NT2/D1 (cell line): ENCODE measurements around the gene SCN3B.

Experiments
- DNase-seq: peaks from one replicate; pipeline ENCODE4 v3.0.0-alpha.2; 2011; ENCODE audit warnings: low read depth, low spot score
- H3K27me3 ChIP-seq: 2 replicates; pipeline ENCODE4 v1.6.0; 2011; ENCODE audit warnings: mild to moderate bottlenecking; ENCODE audit not compliant: insufficient read length, insufficient read depth
- H3K36me3 ChIP-seq: 2 replicates; pipeline ENCODE4 v1.6.1; 2011; ENCODE audit warnings: mild to moderate bottlenecking, low read length, mixed read lengths; ENCODE audit not compliant: insufficient read depth, insufficient read length
- H3K4me1 ChIP-seq: 2 replicates; pipeline ENCODE4 v1.5.1; 2011; ENCODE audit not compliant: insufficient read depth, insufficient read length
- H3K4me3 ChIP-seq: 2 replicates; pipeline ENCODE4 v1.5.1; 2011; ENCODE audit warnings: low read depth; ENCODE audit not compliant: insufficient read length
- H3K9ac ChIP-seq: 2 replicates; pipeline ENCODE4 v1.6.0; 2011; ENCODE audit warnings: low read depth; ENCODE audit not compliant: insufficient read length
- H3K9me3 ChIP-seq: 2 replicates; pipeline ENCODE4 v1.5.1; 2011; ENCODE audit warnings: mild to moderate bottlenecking, low read length; ENCODE audit not compliant: insufficient read depth
- SUZ12 ChIP-seq: IDR thresholded peaks from 2 replicates; pipeline ENCODE4 v1.6.1; 2011; ENCODE audit not compliant: insufficient read length, insufficient read depth; ENCODE audit errors: extremely low read depth
- YY1 ChIP-seq: IDR thresholded peaks from 2 replicates; pipeline ENCODE4 v1.6.1; 2011; ENCODE audit not compliant: insufficient read length, insufficient read depth
- ZNF274 ChIP-seq: IDR thresholded peaks from 2 replicates; pipeline ENCODE4 v1.6.1; 2011; ENCODE audit warnings: mild to moderate bottlenecking, low read depth, low read length

SCN3B gene

GRCh38 chr11:123653827-123654565 is 428 bp downstream of the SCN3B start:
- peak overlapping the region; percentile 58 for H3K4me3 ChIP-seq
- H3K27me3 ChIP-seq = peaks cover 39% of the 10 kb centered on the region
- H3K4me1 ChIP-seq = peaks cover 3% of the 10 kb centered on the region
- no peaks in the 10 kb centered on the region for H3K36me3 ChIP-seq
- peak; percentile 33 for DNase-seq
- no peaks in the 10 kb centered on the region for H3K9me3 ChIP-seq
- H3K9ac ChIP-seq = peak overlapping the region; percentile 42
- TF ChIP-seq SUZ12 (no peak), YY1 (no peak), ZNF274 (no peak)

GRCh38 chr11:123653483-123653826 is 969 bp downstream of the SCN3B start:
- no peak for DNase-seq
- Histone ChIP-seq H3K9ac (no peak overlapping the region), H3K9me3 (no peaks in the 10 kb centered on the region), H3K27me3 (peaks cover 39% of the 10 kb centered on the region), H3K36me3 (no peaks in the 10 kb centered on the region), H3K4me1 (peaks cover 3% of the 10 kb centered on the region), H3K4me3 (peak overlapping the region; percentile 24)
- TF ChIP-seq YY1 = no peak
- peak; percentile 51 for TF ChIP-seq SUZ12
- TF ChIP-seq ZNF274 = no peak

GRCh38 chr11:123652599-123652998 is 1.8 kb downstream of the SCN3B start:
- Histone ChIP-seq H3K9ac (no peak overlapping the region), H3K4me3 (no peak overlapping the region), H3K27me3 (peaks cover 39% of the 10 kb centered on the region), H3K4me1 (peaks cover 3% of the 10 kb centered on the region), H3K36me3 (no peaks in the 10 kb centered on the region), H3K9me3 (no peaks in the 10 kb centered on the region)
- no peak for DNase-seq
- no peak for TF ChIP-seq SUZ12
- TF ChIP-seq YY1 = no peak
- no peak for TF ChIP-seq ZNF274

- Histone ChIP-seq H3K4me3 (no peak overlapping the region), H3K36me3 (no peaks in the 10 kb centered on the region), H3K9ac (no peak overlapping the region), H3K4me1 (peaks cover 3% of the 10 kb centered on the region), H3K9me3 (no peaks in the 10 kb centered on the region), H3K27me3 (peaks cover 31% of the 10 kb centered on the region)
- TF ChIP-seq SUZ12 (no peak), YY1 (no peak), ZNF274 (no peak)
- DNase-seq = no peak
These were observed 3.5 kb downstream of the SCN3B start for GRCh38 chr11:123650901-123651300.

DNA sequence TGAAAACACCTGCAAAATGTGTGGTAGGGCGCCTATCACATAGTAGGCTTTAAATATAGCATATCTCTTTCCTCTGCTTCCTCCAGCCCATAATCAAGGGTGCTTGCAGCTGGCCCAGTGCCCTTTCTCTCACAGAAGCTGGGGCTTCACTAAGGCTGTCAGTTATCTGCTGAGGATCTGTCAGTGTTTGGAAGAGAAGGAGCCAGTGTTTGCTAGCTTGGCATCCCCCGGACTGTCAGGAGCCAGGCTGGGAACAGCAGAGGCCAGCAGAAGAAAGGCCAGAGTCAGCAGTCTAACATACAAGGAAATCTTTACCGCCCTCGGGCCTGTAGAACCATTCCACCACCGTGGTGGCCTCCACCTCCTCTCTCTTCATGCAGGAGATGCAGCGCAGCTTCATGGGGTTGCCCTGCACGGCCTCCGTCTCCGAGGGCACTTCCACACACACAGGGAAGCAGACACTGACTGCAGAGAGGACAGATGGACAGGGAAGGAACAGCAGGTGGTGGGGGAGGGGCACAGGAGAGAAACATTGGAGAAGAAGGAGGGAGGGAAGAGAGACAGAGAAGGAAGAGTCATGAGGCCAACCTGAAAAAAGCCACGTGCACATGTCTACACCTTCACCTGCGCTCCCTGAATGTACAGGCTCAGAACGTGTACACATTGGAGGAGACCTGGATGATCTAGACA is 9.0 kb downstream of the SCN3B start:
- Histone ChIP-seq H3K27me3 (no peaks in the 10 kb centered on the region), H3K9me3 (no peaks in the 10 kb centered on the region), H3K4me1 (peaks cover 3% of the 10 kb centered on the region), H3K36me3 (no peaks in the 10 kb centered on the region), H3K4me3 (no peak overlapping the region), H3K9ac (no peak overlapping the region)
- DNase-seq = no peak
- TF ChIP-seq YY1 (no peak), ZNF274 (no peak), SUZ12 (no peak)

- H3K4me1 ChIP-seq = peaks cover 3% of the 10 kb centered on the region
- TF ChIP-seq SUZ12 (no peak), YY1 (no peak), ZNF274 (no peak)
- no peak overlapping the region for H3K9ac ChIP-seq
- DNase-seq = no peak
- H3K9me3 ChIP-seq = no peaks in the 10 kb centered on the region
- no peaks in the 10 kb centered on the region for H3K27me3 ChIP-seq
- H3K36me3 ChIP-seq = no peaks in the 10 kb centered on the region
- no peak overlapping the region for H3K4me3 ChIP-seq
These were observed 12.0 kb downstream of the SCN3B start for GRCh38 chr11:123642435-123642834.

DNA sequence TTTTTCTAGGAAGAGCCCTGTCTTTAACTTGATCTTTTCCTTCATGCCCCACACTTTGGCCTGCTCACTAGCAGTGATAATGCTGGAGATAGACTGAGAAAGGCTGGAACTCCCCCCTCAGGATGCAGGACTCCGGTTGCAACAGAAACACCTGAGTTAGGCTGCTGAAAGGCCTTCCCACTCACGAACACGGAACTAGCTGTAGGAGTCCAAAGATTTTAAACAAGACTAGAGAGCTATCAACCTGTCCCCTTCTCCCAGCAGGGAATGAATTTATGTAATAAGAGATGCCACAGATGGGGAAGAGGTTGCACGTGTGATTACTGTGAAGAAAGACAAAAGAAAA is 13.0 kb downstream of the SCN3B start:
- Histone ChIP-seq H3K36me3 (no peaks in the 10 kb centered on the region), H3K9me3 (no peaks in the 10 kb centered on the region), H3K27me3 (no peaks in the 10 kb centered on the region), H3K4me3 (no peak overlapping the region), H3K9ac (no peak overlapping the region), H3K4me1 (peaks cover 3% of the 10 kb centered on the region)
- no peak for DNase-seq
- TF ChIP-seq ZNF274 = no peak
- no peak for TF ChIP-seq SUZ12
- no peak for TF ChIP-seq YY1
